ENCODE results near the gene RHBDD1. TPM values are rescaled to one million over a fixed set of nuclear protein-coding genes. Genes with fewer than 3 reads are reported as not detected.
"Not testable (repeated sequence)": the region's sequence is repeated elsewhere in the genome, so short reads cannot be mapped to it uniquely, and the experiment has no call there.

The RHBDD1 gene
- total RNA-seq, 1 donor from 2014 or later = 35.1 TPM

- H3K9me3 ChIP-seq (replicated peaks) = peaks cover 5% of the 10 kb centered on the region
- H3K36me3 ChIP-seq = no peaks in the 10 kb centered on the region
- no peaks in the 10 kb centered on the region for H3K4me1 ChIP-seq
- no peak for DNase-seq
- H3K4me3 ChIP-seq = no peak overlapping the region
- no peak overlapping the region for H3K27ac ChIP-seq (replicated peaks)
- TF ChIP-seq CTCF (IDR thresholded peaks at IDR 0.05; ENCODE audit: borderline replicate concordance) = no peak
- intact Hi-C loops (cut with micrococcal nuclease) = no loop called here
- no peaks in the 10 kb centered on the region for H3K27me3 ChIP-seq (ENCODE audit: low read depth)
Observed at GRCh38 chr2:226825056-226825455, 10.8 kb upstream of the RHBDD1 start.

GRCh38 chr2:226828191-226828590 is 7.7 kb upstream of the RHBDD1 start:
- no peak for TF ChIP-seq CTCF (IDR thresholded peaks at IDR 0.05; ENCODE audit: borderline replicate concordance)
- Histone ChIP-seq H3K4me1 (no peaks in the 10 kb centered on the region), H3K27ac (replicated peaks) (no peak overlapping the region), H3K27me3 (ENCODE audit: low read depth) (no peaks in the 10 kb centered on the region), H3K36me3 (no peaks in the 10 kb centered on the region), H3K9me3 (replicated peaks) (peaks cover 3% of the 10 kb centered on the region), H3K4me3 (no peak overlapping the region)
- no peak for DNase-seq
- intact Hi-C loops (cut with micrococcal nuclease) = no loop called here

GRCh38 chr2:226829721-226830631 is 5.9 kb upstream of the RHBDD1 start:
- TF ChIP-seq CTCF (IDR thresholded peaks at IDR 0.05; ENCODE audit: borderline replicate concordance) = no peak
- Histone ChIP-seq H3K9me3 (replicated peaks) (no peaks in the 10 kb centered on the region), H3K36me3 (no peaks in the 10 kb centered on the region), H3K4me1 (peaks cover 8% of the 10 kb centered on the region), H3K27me3 (ENCODE audit: low read depth) (no peaks in the 10 kb centered on the region), H3K27ac (replicated peaks) (no peak overlapping the region), H3K4me3 (no peak overlapping the region)
- intact Hi-C loops (cut with micrococcal nuclease) = loop anchor here (10.0 kb wide), 1 partner anchor 155 kb away; no protein-coding TSS in a partner anchor
- DNase-seq = no peak

- TF ChIP-seq CTCF (IDR thresholded peaks at IDR 0.05; ENCODE audit: borderline replicate concordance) = no peak
- H3K9me3 ChIP-seq (replicated peaks) = no peaks in the 10 kb centered on the region
- peaks cover 15% of the 10 kb centered on the region for H3K4me1 ChIP-seq
- no peaks in the 10 kb centered on the region for H3K36me3 ChIP-seq
- DNase-seq = no peak
- H3K4me3 ChIP-seq = no peak overlapping the region
- H3K27me3 ChIP-seq (ENCODE audit: low read depth) = no peaks in the 10 kb centered on the region
- H3K27ac ChIP-seq (replicated peaks) = no peak overlapping the region
- intact Hi-C loops (cut with micrococcal nuclease) = loop anchor here (10.0 kb wide), 1 partner anchor 154 kb away; no protein-coding TSS in a partner anchor
Observed at GRCh38 chr2:226831266-226831665, 4.6 kb upstream of the RHBDD1 start.

GRCh38 chr2:226832061-226832460 is 3.8 kb upstream of the RHBDD1 start:
- no peak for TF ChIP-seq CTCF (IDR thresholded peaks at IDR 0.05; ENCODE audit: borderline replicate concordance)
- Histone ChIP-seq H3K4me3 (no peak overlapping the region), H3K36me3 (no peaks in the 10 kb centered on the region), H3K27ac (replicated peaks) (no peak overlapping the region), H3K4me1 (peaks cover 23% of the 10 kb centered on the region), H3K27me3 (ENCODE audit: low read depth) (no peaks in the 10 kb centered on the region), H3K9me3 (replicated peaks) (no peaks in the 10 kb centered on the region)
- DNase-seq = no peak
- intact Hi-C loops (cut with micrococcal nuclease) = loop anchor here (10.0 kb wide), 1 partner anchor 153 kb away; no protein-coding TSS in a partner anchor

- H3K9me3 ChIP-seq (replicated peaks); DNase-seq; H3K27me3 ChIP-seq (ENCODE audit: low read depth); H3K36me3 ChIP-seq: not testable (repeated sequence)
- intact Hi-C loops (cut with micrococcal nuclease) = loop anchor here (10.0 kb wide), 1 partner anchor 150 kb away; no protein-coding TSS in a partner anchor
- H3K4me1 ChIP-seq = peaks cover 32% of the 10 kb centered on the region
- H3K4me3 ChIP-seq = peak overlapping the region; percentile 80
- H3K27ac ChIP-seq (replicated peaks) = peak overlapping the region; percentile 95
Observed at GRCh38 chr2:226834880-226835279, 974 bp upstream of the RHBDD1 start.
